ENCODE data around the gene EIF2S3B.
A peak's percentile ranks its signal among the peaks of the same experiment; 100 is the strongest.
"Not testable (repeated sequence)": the region's sequence is repeated elsewhere in the genome, so short reads cannot be mapped to it uniquely, and the experiment has no call there.

Gene EIF2S3B

DNA sequence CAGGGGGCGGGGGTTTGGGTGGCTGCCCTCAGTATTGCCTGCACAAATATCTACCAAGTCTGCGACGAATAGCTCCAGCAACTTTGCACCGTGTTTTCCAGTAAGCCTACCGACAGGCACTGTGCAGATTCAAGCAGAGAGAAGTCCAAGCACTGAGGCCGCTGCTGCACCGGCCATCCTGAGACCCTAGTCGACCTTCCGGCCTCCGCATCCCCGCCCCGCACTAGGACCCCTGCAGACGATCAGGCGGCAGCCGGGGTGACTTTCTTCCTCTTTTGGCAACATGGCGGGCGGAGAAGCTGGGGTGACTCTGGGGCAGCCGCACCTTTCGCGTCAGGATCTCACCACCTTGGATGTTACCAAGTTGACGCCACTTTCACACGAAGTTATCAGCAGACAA, at the start of gene EIF2S3B:
Gene EIF2S3B, plus strand, starts transcription at position 271 of the 400 bp plus-strand sequence. Its CDS starts 13 bp downstream, at position 284.
- DNase-seq (ENCODE audit: low spot score): no peak

DNA sequence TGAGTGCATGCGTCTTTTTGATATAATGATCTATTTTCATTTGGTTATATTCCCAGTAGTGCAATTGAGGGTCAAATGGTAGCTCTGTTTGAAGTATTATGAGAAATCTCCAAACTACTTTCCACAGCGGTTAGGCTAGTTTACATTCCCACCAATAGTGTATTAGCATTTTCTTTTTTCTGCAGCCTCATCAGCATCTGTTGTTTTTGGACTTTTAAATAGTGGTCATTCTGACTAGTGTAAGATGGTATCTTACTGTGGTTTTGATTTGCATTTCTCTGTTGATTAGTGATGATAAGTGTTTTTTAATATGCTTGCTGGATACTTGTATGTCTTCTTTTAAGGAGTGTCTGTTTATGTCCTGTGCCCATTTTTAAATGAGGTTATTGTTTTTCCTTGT, 48.8 kb upstream of the EIF2S3B start:
- no peak for DNase-seq (ENCODE audit: low spot score)

DNA sequence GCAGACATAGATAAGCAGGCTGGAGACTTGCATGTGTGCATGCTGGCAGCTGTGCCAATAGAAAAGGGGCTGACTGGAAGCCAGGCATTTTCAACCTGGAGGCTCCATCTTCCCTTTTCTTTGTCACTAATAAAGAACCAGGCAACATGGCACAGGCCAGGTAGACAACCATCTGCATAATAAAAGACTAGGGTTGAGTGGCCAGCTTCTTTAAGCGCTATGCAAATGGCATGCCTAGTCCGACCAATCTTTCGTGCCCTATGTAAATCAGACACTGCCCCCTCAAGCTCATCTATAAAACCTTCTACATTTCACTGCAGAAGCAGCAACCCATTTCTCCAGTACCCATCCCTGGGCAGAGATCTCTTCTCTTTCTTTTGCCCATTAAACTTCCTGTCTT, 47.9 kb upstream of the EIF2S3B start:
- DNase-seq (ENCODE audit: low spot score): no peak

GRCh38 chr12:10466311-10466710, 39.4 kb upstream of the EIF2S3B start:
- DNase-seq (ENCODE audit: low spot score): no peak

DNA sequence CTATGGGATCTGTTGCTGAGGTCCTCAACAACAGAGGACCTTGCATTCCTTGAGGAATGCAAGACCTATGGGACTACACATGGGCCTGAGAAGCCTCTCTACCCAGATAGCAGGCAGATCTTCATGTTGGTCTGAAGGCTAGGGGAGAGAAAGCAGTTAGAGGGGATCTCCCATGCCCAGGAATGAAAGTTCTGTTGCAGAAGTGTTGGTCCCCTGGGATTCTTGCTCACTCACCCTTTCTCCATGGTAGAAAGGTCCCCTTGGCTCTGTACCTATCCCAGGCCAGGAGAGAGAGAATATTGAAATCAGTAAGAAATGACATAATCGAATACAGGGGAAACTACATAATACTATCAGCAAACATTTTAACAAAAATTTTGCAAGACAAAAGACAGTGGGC, 36.0 kb upstream of the EIF2S3B start:
- DNase-seq (ENCODE audit: low spot score): no peak

DNA sequence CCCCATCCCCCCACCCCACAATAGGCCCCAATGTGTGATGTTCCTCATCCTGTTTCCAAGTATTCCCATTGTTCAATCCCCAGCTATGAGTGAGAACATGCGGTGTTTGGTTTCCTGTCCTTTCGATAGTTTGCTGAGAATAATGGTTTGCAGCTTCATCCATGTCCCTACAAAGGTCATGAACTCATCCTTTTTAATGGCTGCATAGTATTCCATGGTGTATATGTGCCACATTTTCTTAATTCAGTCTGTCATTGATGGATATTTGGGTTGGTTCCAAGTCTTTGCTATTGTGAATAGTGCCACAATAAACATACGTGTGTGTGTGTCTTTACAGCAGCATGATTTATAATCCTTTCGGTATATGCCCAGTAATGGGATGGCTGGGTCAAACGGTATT, 32.9 kb upstream of the EIF2S3B start:
- not testable (repeated sequence) for DNase-seq (ENCODE audit: low spot score)

DNA sequence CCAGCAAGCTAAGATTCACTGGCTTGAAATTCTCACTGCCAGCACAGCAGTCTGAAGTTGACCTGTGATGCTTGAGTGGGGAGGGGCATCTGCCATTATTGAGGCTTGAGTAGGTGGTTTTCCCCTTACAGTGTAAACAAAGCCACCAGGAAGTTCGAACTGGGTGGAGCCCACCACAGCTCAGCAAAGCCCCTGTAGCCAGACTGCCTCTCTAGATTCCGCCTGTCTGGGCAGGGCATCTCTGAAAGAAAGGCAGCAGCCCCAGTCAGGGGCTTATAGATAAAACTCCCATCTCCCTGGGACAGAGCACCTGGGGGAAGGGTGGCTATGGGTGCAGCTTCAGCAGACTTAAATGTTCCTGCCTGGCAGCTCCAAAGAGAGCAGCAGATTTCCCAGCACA, 23.8 kb upstream of the EIF2S3B start:
- not testable (repeated sequence) for DNase-seq (ENCODE audit: low spot score)

DNA sequence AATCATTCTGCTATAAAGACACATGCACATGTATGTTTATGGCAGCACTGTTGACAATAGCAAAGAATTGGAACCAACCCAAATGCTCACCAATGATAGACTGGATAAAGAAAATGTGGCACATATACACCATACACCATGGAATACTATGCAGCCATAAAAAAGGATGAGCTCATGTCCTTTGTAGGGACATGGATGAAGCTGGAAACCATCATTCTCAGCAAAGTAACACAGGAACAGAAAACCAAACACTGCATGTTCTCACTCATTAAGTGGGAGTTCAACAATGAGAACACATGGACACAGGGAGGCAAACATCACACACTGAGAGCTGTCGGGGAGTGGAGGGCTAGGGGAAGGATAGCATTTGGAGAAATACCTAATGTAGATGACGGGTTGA, 18.4 kb upstream of the EIF2S3B start:
- DNase-seq (ENCODE audit: low spot score): not testable (repeated sequence)

- DNase-seq (ENCODE audit: low spot score): no peak
Measured at GRCh38 chr12:10491766-10492165, 13.9 kb upstream of the EIF2S3B start.

DNA sequence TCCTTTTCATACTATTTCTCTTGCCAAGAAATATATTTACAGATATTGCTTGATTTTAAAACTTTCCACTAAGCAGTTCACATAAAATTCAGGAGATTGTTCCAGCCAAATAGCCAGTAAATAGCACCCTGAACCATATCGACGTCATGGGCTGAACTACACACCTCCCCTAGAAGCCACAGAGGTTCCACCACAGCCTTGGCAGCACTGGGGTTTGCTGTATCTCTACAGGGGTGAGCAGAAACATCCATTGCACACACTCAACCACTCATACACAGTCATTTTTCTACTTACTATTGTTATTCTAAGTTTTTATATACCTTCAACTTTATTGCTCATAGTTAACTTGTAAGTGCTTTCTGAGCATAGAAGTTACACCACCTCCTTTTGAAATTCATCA, 8.1 kb upstream of the EIF2S3B start:
- DNase-seq (ENCODE audit: low spot score): no peak

GRCh38 chr12:10498042-10498441, 7.6 kb upstream of the EIF2S3B start:
- no peak for DNase-seq (ENCODE audit: low spot score)

- peak; percentile 8 for DNase-seq (ENCODE audit: low spot score)
Measured at GRCh38 chr12:10501030-10501429, 4.7 kb upstream of the EIF2S3B start.

DNA sequence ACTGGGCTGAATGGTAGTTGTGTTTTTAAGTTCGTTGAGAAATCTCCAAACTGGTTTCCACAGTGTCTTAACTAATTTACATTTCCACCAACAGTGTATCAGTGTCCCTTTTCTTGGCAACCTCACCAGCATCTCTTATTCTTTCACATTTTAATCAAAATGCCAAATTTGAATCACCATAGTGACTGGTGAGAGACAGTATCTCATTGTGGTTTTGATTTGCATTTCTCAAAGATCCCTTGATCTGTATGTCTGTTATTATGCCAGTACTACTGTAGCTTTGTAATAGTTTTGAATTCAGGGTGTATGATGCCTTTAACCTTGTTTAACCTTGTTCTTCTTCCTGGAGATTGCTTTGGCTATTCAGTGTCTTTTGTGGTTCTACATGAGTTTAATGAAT, 2.2 kb upstream of the EIF2S3B start:
- DNase-seq (ENCODE audit: low spot score): peak; percentile 11

GRCh38 chr12:10511756-10512355, 6.2 kb downstream of the EIF2S3B start:
- peak; percentile 62 for DNase-seq (ENCODE audit: low spot score)

DNA sequence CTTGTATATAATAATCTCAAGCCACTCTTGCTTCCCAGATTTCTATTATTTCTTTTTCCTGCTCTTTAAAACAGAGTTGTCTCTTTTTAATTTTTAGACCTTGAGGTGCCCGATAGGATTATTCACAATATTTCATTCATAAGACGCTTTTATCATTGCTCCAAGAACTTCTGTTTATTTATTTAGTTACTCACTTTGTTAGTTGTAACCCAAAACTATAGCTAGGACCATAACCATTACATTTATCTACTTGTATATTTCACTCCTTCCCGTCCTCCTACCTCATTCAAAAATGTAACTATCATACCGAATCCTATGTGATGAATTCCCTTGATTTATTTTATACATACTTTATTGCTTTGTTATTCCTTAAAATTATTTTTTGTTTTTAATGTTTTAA, 7.1 kb downstream of the EIF2S3B start:
- no peak for DNase-seq (ENCODE audit: low spot score)

DNA sequence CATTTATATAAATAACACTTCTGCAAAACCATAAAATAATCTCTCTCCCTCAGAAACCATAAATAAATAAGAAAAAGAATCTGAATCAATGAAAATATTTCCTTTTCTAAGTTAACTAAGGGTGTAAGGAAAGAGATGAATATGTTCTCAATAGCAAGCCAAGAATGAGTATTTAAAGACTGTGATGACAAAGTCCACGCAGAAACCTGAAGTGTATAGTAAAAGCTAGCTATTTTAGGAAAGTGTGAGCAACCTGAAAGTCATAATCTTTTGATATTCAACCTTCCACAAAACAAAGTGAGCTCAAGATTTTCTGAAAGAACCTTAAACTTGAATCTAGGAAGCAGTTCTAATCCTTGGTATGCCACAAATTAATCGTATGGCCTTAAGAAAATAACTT, 15.9 kb downstream of the EIF2S3B start:
- DNase-seq (ENCODE audit: low spot score): no peak

DNA sequence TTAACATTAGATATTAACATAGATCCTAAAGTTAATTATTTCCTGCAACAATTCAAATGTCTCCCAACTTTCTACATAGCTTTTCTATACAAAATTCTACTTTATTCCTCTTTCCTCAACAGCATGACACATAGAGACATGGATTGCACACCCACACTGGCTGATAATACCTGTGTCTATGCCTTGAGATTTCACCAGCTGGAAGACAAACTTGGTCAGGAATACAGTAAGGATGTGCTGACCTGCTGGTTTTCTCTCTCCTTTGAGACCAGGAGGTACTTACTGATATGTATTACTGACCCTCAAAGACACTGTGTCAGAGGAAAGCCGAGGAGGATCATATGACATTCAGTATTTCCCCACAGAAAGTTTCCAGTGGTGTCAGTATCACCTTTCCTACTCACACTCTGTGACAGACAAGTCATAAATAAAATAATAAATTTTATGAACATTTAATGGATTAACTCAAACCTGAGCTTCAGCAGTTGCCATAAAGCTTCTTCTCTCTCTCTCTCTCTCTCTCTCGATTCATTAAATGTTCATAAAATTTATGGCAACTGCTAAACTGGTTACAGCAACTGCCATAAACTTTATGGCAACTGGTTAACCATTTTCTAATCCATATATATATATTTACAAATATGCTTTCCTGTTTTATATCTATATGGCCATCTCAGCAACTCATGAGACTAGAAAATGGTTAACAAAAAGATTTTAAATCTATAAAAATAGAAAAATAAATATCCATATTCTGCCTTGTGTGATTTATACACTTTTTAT, 22.7 kb downstream of the EIF2S3B start:
- DNase-seq (ENCODE audit: low spot score): no peak

GRCh38 chr12:10529603-10530002, 23.9 kb downstream of the EIF2S3B start:
- no peak for DNase-seq (ENCODE audit: low spot score)

- no peak for DNase-seq (ENCODE audit: low spot score)
Measured at GRCh38 chr12:10537721-10538120, 32.0 kb downstream of the EIF2S3B start.

- no peak for DNase-seq (ENCODE audit: low spot score)
Measured at GRCh38 chr12:10540776-10541205, 35.1 kb downstream of the EIF2S3B start.

- no peak for DNase-seq (ENCODE audit: low spot score)
Measured at GRCh38 chr12:10543499-10543898, 37.8 kb downstream of the EIF2S3B start.

- DNase-seq (ENCODE audit: low spot score): no peak
Measured at GRCh38 chr12:10551375-10551774, 45.7 kb downstream of the EIF2S3B start.

DNA sequence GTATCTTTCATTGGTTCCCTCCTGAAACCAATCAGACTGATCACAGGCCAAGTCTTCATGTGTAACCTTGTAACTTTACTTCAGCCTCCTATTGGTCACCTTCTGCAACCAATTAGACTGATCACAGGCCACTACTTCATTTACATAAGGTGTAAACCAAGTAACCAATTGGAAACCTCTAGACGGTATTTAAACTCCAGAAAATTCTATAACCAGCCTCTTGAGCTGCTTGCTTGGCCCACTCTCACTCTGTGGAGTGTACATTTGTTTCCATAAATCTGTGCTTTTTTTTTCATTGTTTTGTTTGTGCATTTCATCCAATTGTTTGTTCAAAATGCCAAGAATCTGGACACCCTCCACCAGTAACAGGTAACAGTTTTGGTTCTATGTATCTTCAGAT, 47.5 kb downstream of the EIF2S3B start:
- DNase-seq (ENCODE audit: low spot score): no peak

DNA sequence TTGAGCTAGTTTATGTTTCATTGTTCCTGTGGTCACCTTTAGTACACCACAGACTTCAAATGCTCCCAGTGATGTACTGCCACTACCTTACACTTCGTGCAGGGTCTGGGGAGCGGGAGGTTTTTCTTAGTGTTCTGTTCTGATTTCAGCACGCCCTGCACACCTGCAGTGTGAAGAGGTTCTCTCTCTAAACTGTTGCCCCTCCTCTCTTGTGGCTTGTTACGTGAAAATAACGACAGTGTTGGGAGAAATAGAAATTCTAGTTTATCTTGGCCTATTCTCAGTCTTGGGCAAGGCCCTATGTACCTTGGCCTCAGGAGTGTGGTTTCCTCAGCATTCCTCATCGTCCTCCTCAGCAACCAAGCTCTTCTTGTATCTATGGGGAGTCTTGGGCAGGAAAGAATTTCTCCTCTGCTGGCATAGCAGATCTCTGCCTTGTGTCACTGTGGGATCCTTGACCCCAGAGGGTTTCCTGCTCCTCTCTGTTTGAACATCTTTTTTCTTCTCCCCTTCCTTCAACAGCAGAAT, 48.6 kb downstream of the EIF2S3B start:
- DNase-seq (ENCODE audit: low spot score): no peak

All from COLO829 (cell line).